Right lobe of liver (tissue), 6 donors: ENCODE results near the gene F10. TPM values are rescaled to one million over a fixed set of nuclear protein-coding genes. Genes with fewer than 3 reads are reported as not detected.

Experiments
- ATAC-seq, 4 donors: fragments of 200-7000 bp; cut with Tn5 transposase; one replicate each; pipeline ENCODE4 v1.9.1; 2020; ENCODE audit warnings: mild to moderate bottlenecking in 4 of 4, moderate library complexity in 4 of 4
- DNase-seq, 3 donors: peaks; one replicate each; pipeline ENCODE4 v3.0.0-alpha.2; 2020
- H3K27ac ChIP-seq, 3 donors: fragments of 200-600 bp; one replicate each; pipeline ENCODE4 v1.8.0; 2022
- H3K27me3 ChIP-seq, 2 donors: fragments of 200-600 bp; one replicate each; pipeline ENCODE4 v1.8.0; 2022
- H3K36me3 ChIP-seq, 4 donors: fragments of 200-600 bp; sonication (generic) in 1 of 4; one replicate each; pipeline versions ENCODE4 v1.5.1 to v1.8.0; 2017 to 2022; ENCODE audit warnings: control low read depth in 1 of 4
- H3K4me1 ChIP-seq, 4 donors: fragments of 200-600 bp; sonication (generic) in 1 of 4; one replicate each; pipeline versions ENCODE4 v1.5.1 to v1.8.0; 2017 to 2022; ENCODE audit warnings: control low read depth in 1 of 4
- H3K4me3 ChIP-seq, 3 donors: fragments of 200-600 bp; one replicate each; pipeline ENCODE4 v1.8.0; 2022
- H3K9me3 ChIP-seq, 4 donors: fragments of 200-600 bp; sonication (generic) in 1 of 4; one replicate each; pipeline versions ENCODE4 v1.5.1 to v1.8.0; 2017 to 2022; ENCODE audit warnings: control low read depth in 1 of 4
- CTCF ChIP-seq, 4 donors: fragments of 200-600 bp in 3 of 4; fragments of 450-650 bp in 1 of 4; IDR thresholded peaks; one replicate each; pipeline versions ENCODE4 v1.5.1 to v1.8.0; 2016 to 2022; ENCODE audit warnings: antibody characterized with exemption in 4 of 4, mild to moderate bottlenecking in 2 of 4
- POLR2A ChIP-seq: fragments of 450-650 bp; IDR thresholded peaks from one replicate; pipeline ENCODE4 v1.6.1; 2017; ENCODE audit warnings: antibody characterized with exemption, mild to moderate bottlenecking
- WGBS: methylation state at CpG from one replicate; pipeline ENCODE4 v1.1.6; 2018; ENCODE audit warnings: low coverage, low lambda C conversion rate; ENCODE audit not compliant: insufficient coverage; ENCODE audit errors: missing lambda C conversion rate; 5-methylcytosine and 5-hydroxymethylcytosine counted together
- intact Hi-C, 2 donors: fragments of 100-400 bp; cut with DNase I; formaldehyde crosslinking; loops; one replicate each; pipeline versions ENCODE4 v1.11.2 to v1.14.1; 2022
- total RNA-seq, 6 experiments: library from RNA; depleted of rRNA in 2 of 6; stranded (reverse); fragments of >200 nt in 2 of 6; fragmentation: NEBNext Ultra II Directional in 3 of 6; extraction: Animal tissue kit (Norgen Biotek cat#: 25700) in 3 of 6; gene quantifications; one replicate each; pipeline versions ENCODE4 v1.1.0 to v1.2.4, GENCODE V29; 2016 to 2023
- donor health status: DM: no; HTN: yes; CAD: no.
- donor health status: DM: no; HTN: no; CAD: no.
- donor health status: DM: no; HTN: no; CAD: no.
- donor health status: DM: no; HTN: yes; CAD: no.
- donor health status: DM: no; HTN: yes; CAD: no.

The F10 gene
- total RNA-seq, 6 experiments from 2014 or later = 108 to 157 (median 132) TPM

- DNase-seq (peak in 1 of 3 donors; percentile 13), ATAC-seq (no peak)
- intact Hi-C loops = no loop called here
- peaks cover 0 to 15% (median 4%) of the 10 kb centered on the region in 4 donors for H3K36me3 ChIP-seq
- 98% methylated on average over 6 of the region's 17 CpGs for WGBS
- H3K27me3 ChIP-seq = no peaks in the 10 kb centered on the region
- no peak for TF ChIP-seq CTCF (IDR thresholded peaks at IDR 0.05)
- TF ChIP-seq POLR2A = no peak
- no peak overlapping the region for H3K4me3 ChIP-seq
- H3K4me1 ChIP-seq = no peaks in the 10 kb centered on the region
- no peak overlapping the region for H3K27ac ChIP-seq
- no peaks in the 10 kb centered on the region for H3K9me3 ChIP-seq
Measured at GRCh38 chr13:113075711-113076110, 46.9 kb upstream of the F10 start.

GRCh38 chr13:113076681-113077401 lies 45.8 kb upstream of the F10 start:
- H3K36me3 ChIP-seq = peaks cover 0 to 15% (median 4%) of the 10 kb centered on the region in 4 donors
- H3K4me1 ChIP-seq = no peaks in the 10 kb centered on the region
- no peak for ATAC-seq
- no peak overlapping the region for H3K4me3 ChIP-seq
- no peaks in the 10 kb centered on the region for H3K9me3 ChIP-seq
- H3K27ac ChIP-seq = no peak overlapping the region
- intact Hi-C loops = no loop called here
- WGBS = 85% methylated on average over 4 of the region's 39 CpGs
- TF ChIP-seq CTCF (IDR thresholded peaks at IDR 0.05) = no peak
- no peak for TF ChIP-seq POLR2A
- DNase-seq = peak in 1 of 3 donors; percentile 13
- H3K27me3 ChIP-seq = no peaks in the 10 kb centered on the region

GRCh38 chr13:113077566-113077952 lies 45.0 kb upstream of the F10 start:
- no peak overlapping the region for H3K4me3 ChIP-seq

GRCh38 chr13:113077953-113078901 lies 44.4 kb upstream of the F10 start:
- peak in 1 of 3 donors; percentile 13 for DNase-seq

More at GRCh38 chr13:113077566-113077952, 45.0 kb upstream of the F10 start:
- no peak overlapping the region for H3K27ac ChIP-seq
- DNase-seq = peak in 1 of 3 donors; percentile 9
- H3K36me3 ChIP-seq = peaks cover 0 to 15% (median 4%) of the 10 kb centered on the region in 4 donors
- no peaks in the 10 kb centered on the region for H3K4me1 ChIP-seq
- ATAC-seq = no peak
- WGBS = 79% methylated on average over 11 of the region's 20 CpGs
- intact Hi-C loops = no loop called here
- TF ChIP-seq CTCF (IDR thresholded peaks at IDR 0.05) (no peak), POLR2A (no peak)
- H3K27me3 ChIP-seq = no peaks in the 10 kb centered on the region
- no peaks in the 10 kb centered on the region for H3K9me3 ChIP-seq

More at GRCh38 chr13:113077953-113078901, 44.4 kb upstream of the F10 start:
- Histone ChIP-seq H3K9me3 (no peaks in the 10 kb centered on the region), H3K4me3 (no peak overlapping the region), H3K36me3 (peaks cover 0 to 15% (median 4%) of the 10 kb centered on the region in 4 donors), H3K4me1 (no peaks in the 10 kb centered on the region), H3K27ac (no peak overlapping the region), H3K27me3 (no peaks in the 10 kb centered on the region)
- whole genome bisulfite sequencing = 85% methylated on average over 5 of the region's 42 CpGs
- TF ChIP-seq POLR2A (no peak), CTCF (IDR thresholded peaks at IDR 0.05) (no peak)
- ATAC-seq = no peak
- intact Hi-C loops = no loop called here
